ENCODE measurements around the gene KRI1.

KRI1 gene

GRCh38 chr19:10505583-10506229 lies 60.1 kb downstream of the KRI1 start:
- Histone ChIP-seq H3K36me3 (peaks cover 5% of the 10 kb centered on the region), H3K27me3 (peaks cover 7% of the 10 kb centered on the region), H3K9me3 (no peaks in the 10 kb centered on the region), H3K4me3 (ENCODE audit: low read depth, low read length) (no peak overlapping the region), H3K4me1 (no peaks in the 10 kb centered on the region)
- TF ChIP-seq, protein P1, sequence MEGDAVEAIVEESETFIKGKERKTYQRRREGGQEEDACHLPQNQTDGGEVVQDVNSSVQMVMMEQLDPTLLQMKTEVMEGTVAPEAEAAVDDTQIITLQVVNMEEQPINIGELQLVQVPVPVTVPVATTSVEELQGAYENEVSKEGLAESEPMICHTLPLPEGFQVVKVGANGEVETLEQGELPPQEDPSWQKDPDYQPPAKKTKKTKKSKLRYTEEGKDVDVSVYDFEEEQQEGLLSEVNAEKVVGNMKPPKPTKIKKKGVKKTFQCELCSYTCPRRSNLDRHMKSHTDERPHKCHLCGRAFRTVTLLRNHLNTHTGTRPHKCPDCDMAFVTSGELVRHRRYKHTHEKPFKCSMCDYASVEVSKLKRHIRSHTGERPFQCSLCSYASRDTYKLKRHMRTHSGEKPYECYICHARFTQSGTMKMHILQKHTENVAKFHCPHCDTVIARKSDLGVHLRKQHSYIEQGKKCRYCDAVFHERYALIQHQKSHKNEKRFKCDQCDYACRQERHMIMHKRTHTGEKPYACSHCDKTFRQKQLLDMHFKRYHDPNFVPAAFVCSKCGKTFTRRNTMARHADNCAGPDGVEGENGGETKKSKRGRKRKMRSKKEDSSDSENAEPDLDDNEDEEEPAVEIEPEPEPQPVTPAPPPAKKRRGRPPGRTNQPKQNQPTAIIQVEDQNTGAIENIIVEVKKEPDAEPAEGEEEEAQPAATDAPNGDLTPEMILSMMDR (IDR thresholded peaks at IDR 0.05; ENCODE audit: low read depth, low read length): peak; percentile 78
- peak; percentile 70 for DNase-seq
